DOHH2 (cell line): Measurements from ENCODE around the gene LENG1.

Experiments
- H3F3A ChIP-seq: fragments of 200-600 bp; sonication (generic), shearing (Covaris generic); 2 replicates; pipeline ENCODE4 v1.6.0; 2016; ENCODE audit warnings: antibody characterized with exemption, mild to moderate bottlenecking; ENCODE audit not compliant: control insufficient read depth, insufficient read depth
- H3K27ac ChIP-seq: fragments of 200-600 bp; sonication (generic); 2 replicates; pipeline ENCODE4 v1.5.1; 2014; ENCODE audit warnings: low read depth, mild to moderate bottlenecking, low read length, moderate library complexity
- H3K27me3 ChIP-seq: fragments of 200-600 bp; sonication (generic); 2 replicates; pipeline ENCODE4 v1.6.1; 2014; ENCODE audit warnings: mild to moderate bottlenecking, low read length, mixed read lengths; ENCODE audit not compliant: control insufficient read depth
- H3K36me3 ChIP-seq: fragments of 200-600 bp; sonication (generic); 2 replicates; pipeline ENCODE4 v1.6.1; 2014; ENCODE audit warnings: mild to moderate bottlenecking, low read length, moderate library complexity, mixed read lengths; ENCODE audit not compliant: control insufficient read depth
- H3K4me1 ChIP-seq: fragments of 200-600 bp; sonication (generic); 2 replicates; pipeline ENCODE4 v1.6.1; 2014; ENCODE audit warnings: mild to moderate bottlenecking, low read length, mixed read lengths; ENCODE audit not compliant: control insufficient read depth
- H3K4me2 ChIP-seq: fragments of 200-600 bp; sonication (generic); 2 replicates; pipeline ENCODE4 v1.6.0; 2014; ENCODE audit warnings: mild to moderate bottlenecking, low read length, moderate library complexity
- H3K4me3 ChIP-seq: fragments of 200-600 bp; sonication (generic); 2 replicates; pipeline ENCODE4 v1.5.1; 2014; ENCODE audit warnings: mild to moderate bottlenecking, low read length, mixed read lengths
- H3K79me2 ChIP-seq: fragments of 200-600 bp; sonication (generic); 2 replicates; pipeline ENCODE4 v1.6.1; 2014; ENCODE audit warnings: mild to moderate bottlenecking, low read length, mixed read lengths; ENCODE audit not compliant: control insufficient read depth
- H3K9me2 ChIP-seq: fragments of 200-600 bp; sonication (generic); replicated peaks from 2 replicates; pipeline ENCODE4 v1.6.1; 2014; ENCODE audit warnings: mild to moderate bottlenecking, low read length, mixed read lengths; ENCODE audit not compliant: control insufficient read depth
- H3K9me3 ChIP-seq: fragments of 200-600 bp; sonication (generic); 2 replicates; pipeline ENCODE4 v1.6.1; 2014; ENCODE audit warnings: antibody characterized with exemption, low read length, mixed read lengths; ENCODE audit not compliant: control insufficient read depth, insufficient read depth
- H4K20me1 ChIP-seq: fragments of 200-600 bp; sonication (generic); 2 replicates; pipeline ENCODE4 v1.6.0; 2014; ENCODE audit warnings: low read depth, mild to moderate bottlenecking, antibody characterized with exemption, low read length, moderate library complexity; ENCODE audit not compliant: control insufficient read depth, insufficient read depth
- EZH2phosphoT487 ChIP-seq: fragments of 200-600 bp; sonication (generic); IDR thresholded peaks from 2 replicates; pipeline ENCODE4 v1.6.1; 2017; ENCODE audit warnings: borderline replicate concordance, mild to moderate bottlenecking, antibody characterized with exemption, low read length, moderate library complexity, mixed read lengths
- TF ChIP-seq, protein P1 (sequence below): fragments of 200-600 bp; sonication (generic); IDR thresholded peaks from one replicate; pipeline ENCODE4 v1.5.1; 2014; ENCODE audit warnings: antibody characterized with exemption, mild to moderate bottlenecking, low read depth, low read length; ENCODE audit not compliant: poor library complexity, severe bottlenecking

The LENG1 gene

GRCh38 chr19:54188215-54188871, 28.8 kb upstream of the LENG1 start:
- H3K27ac ChIP-seq, result peak overlapping the region; percentile 83
- peaks cover 29% of the 10 kb centered on the region for H3K79me2 ChIP-seq
- peak overlapping the region; percentile 89 for H3K4me2 ChIP-seq
- H3K27me3 ChIP-seq, result no peaks in the 10 kb centered on the region
- H3F3A ChIP-seq, result no peaks in the 10 kb centered on the region
- H4K20me1 ChIP-seq, result peaks cover 4% of the 10 kb centered on the region; the same call in 1 of the 2 replicates
- H3K9me2 ChIP-seq, result no peaks in the 10 kb centered on the region
- peak overlapping the region; percentile 79 for H3K4me3 ChIP-seq
- TF ChIP-seq EZH2phosphoT487, result no peak
- TF ChIP-seq, protein P1, sequence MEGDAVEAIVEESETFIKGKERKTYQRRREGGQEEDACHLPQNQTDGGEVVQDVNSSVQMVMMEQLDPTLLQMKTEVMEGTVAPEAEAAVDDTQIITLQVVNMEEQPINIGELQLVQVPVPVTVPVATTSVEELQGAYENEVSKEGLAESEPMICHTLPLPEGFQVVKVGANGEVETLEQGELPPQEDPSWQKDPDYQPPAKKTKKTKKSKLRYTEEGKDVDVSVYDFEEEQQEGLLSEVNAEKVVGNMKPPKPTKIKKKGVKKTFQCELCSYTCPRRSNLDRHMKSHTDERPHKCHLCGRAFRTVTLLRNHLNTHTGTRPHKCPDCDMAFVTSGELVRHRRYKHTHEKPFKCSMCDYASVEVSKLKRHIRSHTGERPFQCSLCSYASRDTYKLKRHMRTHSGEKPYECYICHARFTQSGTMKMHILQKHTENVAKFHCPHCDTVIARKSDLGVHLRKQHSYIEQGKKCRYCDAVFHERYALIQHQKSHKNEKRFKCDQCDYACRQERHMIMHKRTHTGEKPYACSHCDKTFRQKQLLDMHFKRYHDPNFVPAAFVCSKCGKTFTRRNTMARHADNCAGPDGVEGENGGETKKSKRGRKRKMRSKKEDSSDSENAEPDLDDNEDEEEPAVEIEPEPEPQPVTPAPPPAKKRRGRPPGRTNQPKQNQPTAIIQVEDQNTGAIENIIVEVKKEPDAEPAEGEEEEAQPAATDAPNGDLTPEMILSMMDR, result no peak
- H3K36me3 ChIP-seq, result peaks cover 21% of the 10 kb centered on the region
- H3K4me1 ChIP-seq, result peaks cover 19% of the 10 kb centered on the region
- no peaks in the 10 kb centered on the region for H3K9me3 ChIP-seq

DNA sequence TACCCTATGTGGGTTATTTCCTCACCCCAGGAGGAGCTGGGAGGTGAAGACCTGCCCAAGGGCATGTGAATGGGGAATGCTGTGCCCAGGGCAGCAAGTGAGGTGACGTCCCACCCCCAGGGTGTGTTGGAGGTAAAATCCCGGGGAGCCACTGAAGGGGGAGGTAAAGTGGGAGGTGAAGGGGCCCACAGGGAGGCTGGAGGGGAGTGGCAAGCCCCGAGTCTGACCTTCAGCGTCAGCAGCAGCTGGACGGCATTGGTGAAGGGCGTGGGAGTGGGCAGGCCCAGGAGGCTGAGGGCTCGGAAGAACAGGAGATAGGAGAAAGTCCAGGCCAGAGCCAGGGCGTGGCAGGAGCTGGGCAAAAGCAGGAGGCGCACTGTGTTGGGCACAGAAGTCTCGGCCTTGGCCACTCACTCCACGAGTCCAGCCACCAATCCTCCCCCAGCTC, 27.4 kb upstream of the LENG1 start:
- Histone ChIP-seq H3F3A (peaks cover 6% of the 10 kb centered on the region; the same call in 1 of the 2 replicates), H3K4me1 (peaks cover 13% of the 10 kb centered on the region), H3K27me3 (no peaks in the 10 kb centered on the region), H3K9me3 (no peaks in the 10 kb centered on the region), H3K4me3 (no peak overlapping the region), H3K36me3 (peaks cover 8% of the 10 kb centered on the region; the same call in 1 of the 2 replicates), H3K79me2 (peaks cover 23% of the 10 kb centered on the region), H3K9me2 (no peaks in the 10 kb centered on the region), H3K27ac (no peak overlapping the region), H3K4me2 (no peak overlapping the region), H4K20me1 (peaks cover 4% of the 10 kb centered on the region; the same call in 1 of the 2 replicates)
- TF ChIP-seq, protein P1, result no peak
- TF ChIP-seq EZH2phosphoT487, result no peak

DNA sequence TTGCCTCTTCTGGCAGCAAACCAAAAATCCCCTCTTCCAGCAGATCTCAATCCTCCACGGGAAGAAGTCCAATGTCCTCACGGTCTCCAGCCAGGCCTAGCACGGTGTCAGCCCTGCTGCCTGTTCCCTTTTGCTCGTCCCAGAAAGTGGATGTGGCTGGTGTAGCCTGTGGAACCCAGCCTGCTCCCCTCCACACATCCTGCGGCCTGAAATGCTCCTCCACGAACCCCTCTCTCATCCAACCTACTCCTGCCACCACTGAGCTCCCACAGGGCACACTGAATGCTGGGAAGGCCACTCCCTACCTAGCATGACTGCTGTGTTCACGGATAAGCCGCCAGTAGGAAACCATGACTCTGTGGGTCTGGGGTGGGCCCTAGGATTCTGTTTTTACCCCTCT, 26.8 kb upstream of the LENG1 start:
- Histone ChIP-seq H3K27ac (no peak overlapping the region), H3K4me3 (no peak overlapping the region), H3K79me2 (peaks cover 17% of the 10 kb centered on the region)

More for the DNA sequence above, 26.8 kb upstream of the LENG1 start:
- Histone ChIP-seq H4K20me1 (peaks cover 4% of the 10 kb centered on the region; the same call in 1 of the 2 replicates), H3K9me2 (no peaks in the 10 kb centered on the region), H3K4me1 (peaks cover 8% of the 10 kb centered on the region), H3K27me3 (no peaks in the 10 kb centered on the region), H3K36me3 (peaks cover 6% of the 10 kb centered on the region; the same call in 1 of the 2 replicates), H3K4me2 (no peak overlapping the region), H3K9me3 (no peaks in the 10 kb centered on the region), H3F3A (peaks cover 6% of the 10 kb centered on the region; the same call in 1 of the 2 replicates)
- TF ChIP-seq, protein P1, result no peak
- TF ChIP-seq EZH2phosphoT487, result no peak
